Measurements from ENCODE around the gene PPP1R37. TPM values are rescaled to one million over a fixed set of nuclear protein-coding genes. Genes with fewer than 3 reads are reported as not detected.
"Not testable (repeated sequence)": the region's sequence is repeated elsewhere in the genome, so short reads cannot be mapped to it uniquely, and the experiment has no call there.

PPP1R37 gene
- total and polyA plus RNA-seq, 2 of the 13 experiments (the other 11 are each of a cell fraction or from before 2014, with no cell fraction given), result 9.0 to 14.3 TPM

DNA sequence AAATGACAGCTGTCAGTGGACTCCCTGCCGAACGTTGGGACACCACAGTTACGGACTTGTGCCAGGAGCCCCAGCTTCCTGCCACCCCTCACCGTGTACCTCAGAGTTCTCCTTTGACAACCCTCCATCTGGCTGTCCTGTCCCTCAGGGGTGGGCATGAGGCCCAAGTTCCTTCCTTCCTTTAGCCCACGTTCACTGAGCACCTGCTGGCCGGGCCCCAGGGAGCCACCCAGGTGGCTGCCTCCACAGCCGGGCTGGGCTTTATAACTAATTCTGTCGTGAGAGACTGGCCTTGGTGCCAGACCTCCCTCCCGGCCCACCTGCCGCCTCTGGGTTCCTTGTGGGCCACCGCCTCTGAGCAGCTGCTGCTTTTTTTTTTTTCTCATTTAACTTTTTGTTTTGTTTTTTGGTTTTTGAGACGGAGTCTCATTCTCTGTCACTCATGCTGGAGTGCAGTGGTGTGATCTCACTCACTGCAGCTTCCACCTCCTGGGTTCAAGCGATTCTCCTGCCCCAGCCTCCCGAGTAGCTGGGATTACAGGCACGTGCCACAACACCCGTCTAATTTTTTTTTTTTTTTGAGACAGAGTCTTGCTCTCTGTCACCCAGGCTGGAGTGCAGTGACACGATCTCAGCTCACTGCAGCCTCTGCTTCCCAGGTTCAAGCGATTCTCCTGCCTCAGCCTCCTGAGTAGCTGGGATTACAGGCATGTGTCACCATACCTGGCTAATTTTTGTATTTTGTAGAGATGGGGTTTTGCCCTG, 25.8 kb downstream of the PPP1R37 start:
- intact Hi-C loops (cut with micrococcal nuclease; ENCODE audit: unreplicated experiment); H3K4me3 ChIP-seq (replicated peaks in 1 of 3; ENCODE audit: insufficient read depth in 1 of 3, low read depth in 2 of 3, low read length in 3 of 3); H3K9ac ChIP-seq (ENCODE audit: insufficient read depth, low read depth, low read length); DNase-seq (ENCODE audit: low spot score); H3K36me3 ChIP-seq (replicated peaks in 1 of 2; ENCODE audit: control insufficient read depth in 1 of 2, insufficient read depth in 2 of 2, low read length in 2 of 2); H3K27ac ChIP-seq (ENCODE audit: extremely low read length, insufficient read depth, low read length); FAIRE-seq; BruUV-seq (replicated peaks); H2AFZ ChIP-seq (ENCODE audit: low read length); CTCF ChIA-PET (ENCODE audit: low intra/inter-chr PET ratio, low total read pairs); in situ Hi-C loops (cut with HindIII; ENCODE audit: extremely low pct_ligation_motif_present, low pct_unique_long_range_greater_than_20kb); H3K9me3 ChIP-seq (ENCODE audit: low read length); H3K4me2 ChIP-seq (ENCODE audit: low read depth, low read length); ATAC-seq; H3K27me3 ChIP-seq (ENCODE audit: control insufficient read depth in 1 of 2, insufficient read depth in 2 of 2, low read length in 2 of 2): not testable (repeated sequence)
- WGBS (ENCODE audit: low lambda C conversion rate), result 89% methylated on average over 14 of the region's 18 CpGs
- Histone ChIP-seq H4K20me1 (ENCODE audit: insufficient read depth, low read length) (peaks cover 10% of the 10 kb centered on the region), H3K4me1 (ENCODE audit: insufficient read depth, low read length) (peaks cover 16% of the 10 kb centered on the region), H3K79me2 (ENCODE audit: insufficient read depth, low read length) (peaks cover 67% of the 10 kb centered on the region)
- POLR2A ChIA-PET, result interaction anchor here (1.1 kb wide), 1 partner anchor 20 kb away, joined by 3 read pairs; no protein-coding TSS in a partner anchor

GRCh38 chr19:45119582-45119981, 26.6 kb downstream of the PPP1R37 start:
- CTCF ChIA-PET (ENCODE audit: low intra/inter-chr PET ratio, low total read pairs), result no interaction called here
- Histone ChIP-seq H3K9me3 (ENCODE audit: low read length) (no peaks in the 10 kb centered on the region), H3K4me2 (ENCODE audit: low read depth, low read length) (no peak overlapping the region), H3K36me3 (replicated peaks in 1 of 2; ENCODE audit: control insufficient read depth in 1 of 2, insufficient read depth in 2 of 2, low read length in 2 of 2) (peaks cover 4 to 5% of the 10 kb centered on the region in 2 experiments; a peak in 3 of 5 replicates), H2AFZ (ENCODE audit: low read length) (no peak overlapping the region), H4K20me1 (ENCODE audit: insufficient read depth, low read length) (peaks cover 7% of the 10 kb centered on the region; the same call in 1 of the 2 replicates), H3K4me1 (ENCODE audit: insufficient read depth, low read length) (peaks cover 11% of the 10 kb centered on the region; the same call in 1 of the 2 replicates), H3K27me3 (ENCODE audit: control insufficient read depth in 1 of 2, insufficient read depth in 2 of 2, low read length in 2 of 2) (no peaks in the 10 kb centered on the region), H3K27ac (ENCODE audit: extremely low read length, insufficient read depth, low read length) (no peak overlapping the region), H3K79me2 (ENCODE audit: insufficient read depth, low read length) (peaks cover 64% of the 10 kb centered on the region), H3K9ac (ENCODE audit: insufficient read depth, low read depth, low read length) (no peak overlapping the region), H3K4me3 (replicated peaks in 1 of 3; ENCODE audit: insufficient read depth in 1 of 3, low read depth in 2 of 3, low read length in 3 of 3) (no peak overlapping the region)
- ATAC-seq (no peak), FAIRE-seq (no peak), DNase-seq (ENCODE audit: low spot score) (no peak)
- in situ Hi-C loops (cut with HindIII; ENCODE audit: extremely low pct_ligation_motif_present, low pct_unique_long_range_greater_than_20kb), result no loop called here
- WGBS (ENCODE audit: low lambda C conversion rate), result 95% methylated on average over 6 of the region's 6 CpGs
- BruUV-seq (replicated peaks), result no TSS peak
- POLR2A ChIA-PET, result no interaction called here
- intact Hi-C loops (cut with micrococcal nuclease; ENCODE audit: unreplicated experiment), result no loop called here
- no peak for TF ChIP-seq ZMYM2 (CRISPR knock-in tag; IDR thresholded peaks at IDR 0.05)
- TF ChIP-seq, protein P1, sequence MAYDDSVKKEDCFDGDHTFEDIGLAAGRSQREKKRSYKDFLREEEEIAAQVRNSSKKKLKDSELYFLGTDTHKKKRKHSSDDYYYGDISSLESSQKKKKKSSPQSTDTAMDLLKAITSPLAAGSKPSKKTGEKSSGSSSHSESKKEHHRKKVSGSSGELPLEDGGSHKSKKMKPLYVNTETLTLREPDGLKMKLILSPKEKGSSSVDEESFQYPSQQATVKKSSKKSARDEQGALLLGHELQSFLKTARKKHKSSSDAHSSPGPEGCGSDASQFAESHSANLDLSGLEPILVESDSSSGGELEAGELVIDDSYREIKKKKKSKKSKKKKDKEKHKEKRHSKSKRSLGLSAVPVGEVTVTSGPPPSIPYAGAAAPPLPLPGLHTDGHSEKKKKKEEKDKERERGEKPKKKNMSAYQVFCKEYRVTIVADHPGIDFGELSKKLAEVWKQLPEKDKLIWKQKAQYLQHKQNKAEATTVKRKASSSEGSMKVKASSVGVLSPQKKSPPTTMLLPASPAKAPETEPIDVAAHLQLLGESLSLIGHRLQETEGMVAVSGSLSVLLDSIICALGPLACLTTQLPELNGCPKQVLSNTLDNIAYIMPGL (CRISPR knock-in tag; IDR thresholded peaks at IDR 0.05; ENCODE audit: borderline replicate concordance in 1 of 2, low read depth in 1 of 2), result no peak
- TF ChIP-seq ZNF251 (CRISPR knock-in tag; IDR thresholded peaks at IDR 0.05), result no peak
- no peak for TF ChIP-seq SRSF1 (optimal IDR thresholded peaks at IDR 0.05; ENCODE audit: low read depth, low read length)
- TF ChIP-seq KLF12 (CRISPR knock-in tag; IDR thresholded peaks at IDR 0.05; ENCODE audit: borderline replicate concordance), result no peak
- TF ChIP-seq RFXANK (CRISPR knock-in tag; IDR thresholded peaks at IDR 0.05), result no peak
- TF ChIP-seq ATAD3A (CRISPR knock-in tag; IDR thresholded peaks at IDR 0.05), result no peak
- no peak for TF ChIP-seq ZNF281 (CRISPR knock-in tag; IDR thresholded peaks at IDR 0.05; ENCODE audit: borderline replicate concordance)
- TF ChIP-seq ZNF569 (CRISPR knock-in tag; IDR thresholded peaks at IDR 0.05; ENCODE audit: borderline replicate concordance), result no peak
- TF ChIP-seq HNRNPLL (IDR thresholded peaks at IDR 0.05; ENCODE audit: low read depth, low read length, poor library complexity, severe bottlenecking), result no peak
- TF ChIP-seq ATF7-NPFF (CRISPR knock-in tag; IDR thresholded peaks at IDR 0.05; ENCODE audit: low read depth), result no peak
- no peak for TF ChIP-seq THAP11 (CRISPR knock-in tag; IDR thresholded peaks at IDR 0.05)
- no peak for TF ChIP-seq ZNF556 (CRISPR knock-in tag; IDR thresholded peaks at IDR 0.05; ENCODE audit: borderline replicate concordance)

All from HepG2 (cell line).